ENCODE data around the gene CSF2RB. TPM values are rescaled to one million over a fixed set of nuclear protein-coding genes. Genes with fewer than 3 reads are reported as not detected.

Gene CSF2RB
- total and polyA plus RNA-seq, 10 of the 15 experiments (the other 5 are each of a cell fraction or from before 2014, with no cell fraction given): 0.82 to 12.5 (median 5.4) TPM

DNA sequence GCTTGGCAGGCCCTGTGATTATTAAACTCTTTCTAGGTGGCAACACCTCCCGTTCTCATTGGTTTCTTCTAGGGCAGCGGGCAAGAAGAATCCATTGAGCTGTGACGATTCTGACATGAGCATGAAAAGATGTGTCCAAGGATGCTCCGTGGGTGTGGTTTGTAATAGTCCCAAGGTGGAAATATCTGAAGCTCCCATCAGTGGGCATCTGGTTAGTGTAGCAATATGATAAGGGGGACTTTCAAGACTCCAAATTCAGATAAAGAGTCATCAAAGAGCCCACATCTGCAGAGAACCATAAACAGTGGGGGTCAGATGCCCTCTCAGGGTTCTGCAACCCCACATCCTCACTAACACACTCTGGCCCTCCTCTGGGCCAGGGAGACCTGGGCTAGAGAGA, 63.2 kb downstream of the CSF2RB start:
- ATAC-seq: no peak
- in situ Hi-C loops (cut with MboI): no loop called here
- no TSS peak for BruUV-seq (replicated peaks)
- no peak overlapping the region for H2AFZ ChIP-seq (ENCODE audit: control insufficient read depth, low read depth, low read length)
- WGBS (ENCODE audit: insufficient coverage, insufficient replicate concordance, low lambda C conversion rate, missing lambda C conversion rate): 84% methylated on average over 4 of the region's 4 CpGs
- no peak for FAIRE-seq
- TF ChIP-seq SMAD5 (IDR thresholded peaks at IDR 0.05; ENCODE audit: low read depth) (no peak), MEF2B (IDR thresholded peaks at IDR 0.05; ENCODE audit: partially characterized antibody, poor library complexity, severe bottlenecking) (no peak), ZBTB33 (IDR thresholded peaks at IDR 0.05) (no peak), IKZF1 (conservative IDR thresholded peaks at IDR 0.05) (no peak), ETV6 (conservative IDR thresholded peaks at IDR 0.05 in 1 of 2, IDR thresholded peaks at IDR 0.05 in 1 of 2; ENCODE audit: borderline replicate concordance in 1 of 2, low read depth in 1 of 2) (no peak), ZSCAN29 (IDR thresholded peaks at IDR 0.05) (no peak), CUX1 (IDR thresholded peaks at IDR 0.05; ENCODE audit: insufficient replicate concordance, low read depth, low read length) (no peak), PAX8 (IDR thresholded peaks at IDR 0.05) (no peak), RB1 (IDR thresholded peaks at IDR 0.05; ENCODE audit: borderline replicate concordance) (no peak), ZNF207 (IDR thresholded peaks at IDR 0.05; ENCODE audit: borderline replicate concordance) (no peak), CREB1 (IDR thresholded peaks at IDR 0.05; ENCODE audit: low read depth) (no peak), FOS (IDR thresholded peaks at IDR 0.05; ENCODE audit: borderline replicate concordance, extremely low read depth, insufficient read length) (no peak)
- TF ChIP-seq, protein P1, sequence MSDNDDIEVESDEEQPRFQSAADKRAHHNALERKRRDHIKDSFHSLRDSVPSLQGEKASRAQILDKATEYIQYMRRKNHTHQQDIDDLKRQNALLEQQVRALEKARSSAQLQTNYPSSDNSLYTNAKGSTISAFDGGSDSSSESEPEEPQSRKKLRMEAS (IDR thresholded peaks at IDR 0.05; ENCODE audit: low read depth, low read length): no peak
- H3K27me3 ChIP-seq (replicated peaks in 1 of 2; ENCODE audit: control insufficient read depth in 2 of 2, insufficient read depth in 2 of 2, low read length in 1 of 2): no peaks in the 10 kb centered on the region
- ChIA-PET POLR2A (interaction anchor here (1.1 to 3.4 kb wide), 3 partner anchors 33 to 116 kb away, joined by 4 to 16 read pairs (median 5); partner anchors contain the start of gene NCF4), SMC1A (ENCODE audit: uncharacterized antibody, unreplicated experiment) (interaction anchor here (0.8 to 4.4 kb wide), 23 partner anchors 8 to 220 kb away, joined by 3 to 32 read pairs (median 7); partner anchors contain the start of gene NCF4), RAD21 (ENCODE audit: unreplicated experiment) (interaction anchor here (0.8 to 5.3 kb wide), 16 partner anchors 11 to 425 kb away, joined by 3 to 94 read pairs (median 6); partner anchors contain the start of genes CSF2RB, IFT27 and NCF4), CTCF (interaction anchor here (0.6 to 18.9 kb wide), 38 partner anchors 10 to 616 kb away, joined by 3 to 310 read pairs (median 6); partner anchors contain the start of gene NCF4)
- intact Hi-C loops (cut with micrococcal nuclease; ENCODE audit: unreplicated experiment): loop anchor here (5.0 to 10.0 kb wide), 2 partner anchors 34 to 432 kb away; no protein-coding TSS in a partner anchor
- H3K27ac ChIP-seq (ENCODE audit: control insufficient read depth, insufficient read depth): no peak overlapping the region
- no peak for DNase-seq (ENCODE audit: low read depth, low spot score)
- no peak overlapping the region for H3K9ac ChIP-seq (ENCODE audit: control insufficient read depth, insufficient read depth, low read length)
- H3K79me2 ChIP-seq (ENCODE audit: control insufficient read depth, insufficient read depth, low read length): no peaks in the 10 kb centered on the region
- no peaks in the 10 kb centered on the region for H3K9me3 ChIP-seq (replicated peaks; ENCODE audit: control insufficient read depth, insufficient read depth, low read length)
- no peaks in the 10 kb centered on the region for H3K36me3 ChIP-seq (ENCODE audit: control insufficient read depth in 2 of 2, insufficient read depth in 2 of 2, low read length in 1 of 2)
- no peaks in the 10 kb centered on the region for H4K20me1 ChIP-seq (ENCODE audit: control insufficient read depth, insufficient read depth)
- no peaks in the 10 kb centered on the region; the same call in 1 of the 2 replicates for H3K4me1 ChIP-seq (ENCODE audit: control insufficient read depth, insufficient read depth, low read length)
- H3K4me2 ChIP-seq (ENCODE audit: control insufficient read depth, insufficient read depth): no peak overlapping the region
- H3K4me3 ChIP-seq: no peak overlapping the region

All from GM12878 (cell line).